Astrocyte of the cerebellum (primary cell): ENCODE results near the gene PLD1.
A peak's percentile ranks its signal among the peaks of the same experiment; 100 is the strongest.

Experiments
- DNase-seq: peaks from one replicate; pipeline ENCODE4 v3.0.0-alpha.2; 2011; ENCODE audit warnings: low read depth
- H3K4me3 ChIP-seq: 2 replicates; pipeline ENCODE4 v1.5.1; 2011; ENCODE audit warnings: mild to moderate bottlenecking, low read depth, low read length, moderate library complexity
- in situ Hi-C: cut with HindIII; loops from 2 replicates; pipeline ENCODE4 v1.10.0; 2017; ENCODE audit warnings: low sequenced_read_pairs
- TF ChIP-seq, protein P1 (sequence below): IDR thresholded peaks from 2 replicates; pipeline ENCODE4 v1.5.1; 2012; ENCODE audit warnings: low read length, low read depth, moderate library complexity, mild to moderate bottlenecking; ENCODE audit errors: missing control alignments

Gene PLD1

GRCh38 chr3:171649911-171650592, 160.2 kb downstream of the PLD1 start:
- H3K4me3 ChIP-seq = no peak overlapping the region
- TF ChIP-seq, protein P1, sequence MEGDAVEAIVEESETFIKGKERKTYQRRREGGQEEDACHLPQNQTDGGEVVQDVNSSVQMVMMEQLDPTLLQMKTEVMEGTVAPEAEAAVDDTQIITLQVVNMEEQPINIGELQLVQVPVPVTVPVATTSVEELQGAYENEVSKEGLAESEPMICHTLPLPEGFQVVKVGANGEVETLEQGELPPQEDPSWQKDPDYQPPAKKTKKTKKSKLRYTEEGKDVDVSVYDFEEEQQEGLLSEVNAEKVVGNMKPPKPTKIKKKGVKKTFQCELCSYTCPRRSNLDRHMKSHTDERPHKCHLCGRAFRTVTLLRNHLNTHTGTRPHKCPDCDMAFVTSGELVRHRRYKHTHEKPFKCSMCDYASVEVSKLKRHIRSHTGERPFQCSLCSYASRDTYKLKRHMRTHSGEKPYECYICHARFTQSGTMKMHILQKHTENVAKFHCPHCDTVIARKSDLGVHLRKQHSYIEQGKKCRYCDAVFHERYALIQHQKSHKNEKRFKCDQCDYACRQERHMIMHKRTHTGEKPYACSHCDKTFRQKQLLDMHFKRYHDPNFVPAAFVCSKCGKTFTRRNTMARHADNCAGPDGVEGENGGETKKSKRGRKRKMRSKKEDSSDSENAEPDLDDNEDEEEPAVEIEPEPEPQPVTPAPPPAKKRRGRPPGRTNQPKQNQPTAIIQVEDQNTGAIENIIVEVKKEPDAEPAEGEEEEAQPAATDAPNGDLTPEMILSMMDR = no peak
- DNase-seq = no peak
- in situ Hi-C loops = loop anchor here (10.0 kb wide), 1 partner anchor 135 kb away; no protein-coding TSS in a partner anchor

DNA sequence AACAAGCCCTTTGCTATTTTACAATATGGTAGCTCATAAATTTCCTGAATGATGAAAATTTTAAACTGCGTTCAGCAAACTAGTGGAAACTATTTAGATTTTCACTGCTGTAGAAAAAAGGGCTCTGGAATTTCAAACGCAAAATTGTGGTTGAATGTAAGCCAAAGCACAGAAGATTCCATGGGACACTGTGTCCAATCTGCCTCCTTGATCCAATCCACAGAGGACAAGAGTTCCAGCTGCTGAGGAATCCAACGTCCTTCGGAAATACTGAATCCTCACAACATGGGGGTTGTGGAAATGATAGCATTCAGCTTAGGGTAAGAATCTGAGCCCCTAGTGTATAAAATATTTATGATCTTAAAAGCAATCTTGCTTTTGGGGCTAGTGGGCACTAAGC, 161.0 kb downstream of the PLD1 start:
- TF ChIP-seq, protein P1 = no peak
- no peak overlapping the region for H3K4me3 ChIP-seq
- no peak for DNase-seq
- in situ Hi-C loops = no loop called here

DNA sequence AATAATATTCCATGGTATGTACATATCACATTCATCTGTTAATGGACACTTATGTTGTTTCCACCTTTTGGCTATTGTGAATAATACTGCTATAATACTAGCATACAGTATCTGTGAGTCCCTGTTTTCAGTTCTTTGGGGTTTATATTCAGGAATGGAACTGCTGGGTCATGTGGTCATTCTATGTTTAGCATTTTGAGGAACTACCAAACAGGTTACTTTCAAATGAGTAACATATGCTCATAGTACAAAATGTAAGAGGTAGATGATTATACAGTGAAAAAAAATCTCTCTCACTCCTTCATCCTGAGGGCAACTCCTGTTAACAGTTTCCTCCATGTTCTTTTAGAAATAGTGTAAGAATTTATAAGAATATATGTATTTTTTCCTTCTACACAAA, 162.2 kb downstream of the PLD1 start:
- DNase-seq = no peak
- in situ Hi-C loops = no loop called here

GRCh38 chr3:171646357-171647133, 163.7 kb downstream of the PLD1 start:
- peak; percentile 68 for DNase-seq
- in situ Hi-C loops = no loop called here
- no peak overlapping the region for H3K4me3 ChIP-seq
- TF ChIP-seq, protein P1 = peak; percentile 59

More for the DNA sequence above, 162.2 kb downstream of the PLD1 start:
- TF ChIP-seq, protein P1 = no peak
- no peak overlapping the region for H3K4me3 ChIP-seq

DNA sequence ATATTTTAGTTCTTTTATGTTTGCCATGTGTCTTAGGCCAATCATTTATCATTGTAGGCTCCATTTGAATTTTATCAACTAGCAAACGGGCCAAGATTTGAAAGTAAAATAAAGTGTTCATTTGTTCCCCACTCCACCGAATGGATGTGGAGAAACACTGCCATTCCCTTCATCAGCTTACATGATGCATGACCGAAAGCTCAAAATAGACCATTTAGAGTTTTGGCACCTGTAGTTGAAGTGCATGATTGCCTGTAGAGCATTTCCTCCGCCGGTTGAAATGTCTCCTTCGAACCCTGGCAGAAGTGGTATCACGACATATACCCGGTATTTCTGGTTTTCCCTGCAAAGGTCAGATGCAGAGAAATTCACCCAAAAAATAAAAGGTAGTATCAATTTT, 165.6 kb downstream of the PLD1 start:
- no peak for DNase-seq
- in situ Hi-C loops = no loop called here
- TF ChIP-seq, protein P1 = no peak
- no peak overlapping the region for H3K4me3 ChIP-seq

- H3K4me3 ChIP-seq = no peak overlapping the region
- TF ChIP-seq, protein P1 = no peak
- DNase-seq = no peak
- in situ Hi-C loops = no loop called here
Observed at GRCh38 chr3:171643681-171644080, 166.6 kb downstream of the PLD1 start.
